Right atrium auricular region (tissue), 2 donors: ENCODE data around the gene KLHL22. TPM values are rescaled to one million over a fixed set of nuclear protein-coding genes. Genes with fewer than 3 reads are reported as not detected.

Experiments
- DNase-seq: peaks from one replicate; pipeline ENCODE4 v3.0.0-alpha.2; 2019; ENCODE audit warnings: low spot score
- H3K27ac ChIP-seq, 2 donors: fragments of 200-600 bp; sonication (generic); 1 replicate in 1 of 2; 2 replicates in 1 of 2; pipeline ENCODE4 v1.5.1; 2016 to 2019
- H3K27me3 ChIP-seq, 2 donors: fragments of 200-600 bp; sonication (generic); one replicate each; pipeline versions ENCODE4 v1.5.1 to v1.6.0; 2017 to 2019
- H3K36me3 ChIP-seq: fragments of 200-600 bp; sonication (generic); one replicate; pipeline ENCODE4 v1.5.1; 2016
- H3K4me1 ChIP-seq, 2 donors: fragments of 200-600 bp; sonication (generic); one replicate each; pipeline versions ENCODE4 v1.5.1 to v1.6.0; 2017 to 2019
- H3K4me3 ChIP-seq, 2 donors: fragments of 200-600 bp; sonication (generic); 1 replicate in 1 of 2; 2 replicates in 1 of 2; pipeline ENCODE4 v1.5.1; 2017 to 2019; ENCODE audit warnings: mild to moderate bottlenecking in 1 of 2, moderate library complexity in 1 of 2
- H3K9me3 ChIP-seq, 2 donors: fragments of 200-600 bp; sonication (generic); one replicate each; pipeline ENCODE4 v1.5.1; 2019
- CTCF ChIP-seq, 2 donors: fragments of 200-600 bp; sonication (generic); IDR thresholded peaks; one replicate each; pipeline ENCODE4 v1.5.1; 2019; ENCODE audit warnings: antibody characterized with exemption in 2 of 2
- total RNA-seq, 2 donors: library from RNA; depleted of rRNA; stranded (reverse); fragments of >200 nt; gene quantifications; one replicate each; pipeline ENCODE4 v1.1.0, GENCODE V29; 2016

The KLHL22 gene
- total RNA-seq, 2 donors from 2014 or later = 16.0 to 21.9 TPM

DNA sequence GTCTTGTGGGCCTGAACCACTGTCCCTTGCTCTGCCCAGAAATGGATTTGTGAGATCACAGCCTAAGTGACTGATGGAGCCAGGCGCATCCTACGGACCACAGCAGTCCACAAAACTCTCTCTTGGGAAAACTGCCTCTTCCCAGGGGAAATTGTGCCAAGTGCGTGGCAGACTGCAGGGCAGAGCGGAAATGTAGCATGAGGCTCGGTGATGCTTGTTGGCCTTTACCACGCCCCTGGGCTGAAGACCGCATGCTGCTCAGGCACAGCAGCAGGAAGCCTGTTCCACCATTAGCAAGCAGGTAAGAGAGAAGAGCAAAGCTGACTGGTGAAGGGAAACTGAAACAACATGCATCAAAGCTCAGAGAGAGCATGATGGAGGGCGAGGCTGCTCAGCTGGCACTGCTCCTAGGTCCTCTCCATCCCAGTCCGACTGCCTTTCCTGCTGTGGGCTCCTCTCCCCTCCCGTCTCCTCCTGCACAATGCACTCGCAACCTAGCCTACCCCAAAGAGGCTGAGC lies 31.4 kb downstream of the KLHL22 start:
- Histone ChIP-seq H3K36me3 (no peaks in the 10 kb centered on the region), H3K27ac (no peak overlapping the region), H3K9me3 (no peaks in the 10 kb centered on the region), H3K4me1 (peaks cover 0 to 15% of the 10 kb centered on the region in 2 donors), H3K4me3 (no peak overlapping the region), H3K27me3 (no peaks in the 10 kb centered on the region)
- no peak for TF ChIP-seq CTCF (IDR thresholded peaks at IDR 0.05)
- DNase-seq = no peak

- no peak for TF ChIP-seq CTCF (IDR thresholded peaks at IDR 0.05)
- no peak overlapping the region for H3K27ac ChIP-seq
- no peaks in the 10 kb centered on the region for H3K9me3 ChIP-seq
- H3K36me3 ChIP-seq = no peaks in the 10 kb centered on the region
- DNase-seq = no peak
- no peaks in the 10 kb centered on the region for H3K27me3 ChIP-seq
- H3K4me3 ChIP-seq = no peak overlapping the region
- H3K4me1 ChIP-seq = peaks cover 0 to 15% of the 10 kb centered on the region in 2 donors
Observed at GRCh38 chr22:20463324-20464095, 32.1 kb downstream of the KLHL22 start.

DNA sequence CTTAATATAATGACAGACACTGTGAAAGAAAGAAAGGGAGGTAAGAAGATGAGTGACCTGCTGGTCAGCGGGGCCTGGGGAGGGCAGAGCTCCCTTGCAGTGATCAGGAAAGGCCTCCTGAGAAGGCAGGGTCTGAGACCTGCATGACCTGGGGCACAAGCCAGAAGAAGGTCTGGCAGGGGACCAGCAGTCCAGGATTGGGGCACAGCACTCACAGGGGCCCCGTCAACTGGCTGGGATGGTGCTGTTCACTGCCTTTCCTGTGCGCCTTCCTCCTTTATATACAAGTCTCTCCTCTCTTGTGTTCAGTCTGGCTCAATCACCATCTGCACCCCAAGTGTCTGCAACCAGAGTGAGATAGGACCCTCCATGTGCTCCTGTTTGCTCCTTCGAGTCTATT lies 35.7 kb downstream of the KLHL22 start:
- peaks cover 0 to 15% of the 10 kb centered on the region in 2 donors for H3K4me1 ChIP-seq
- H3K27me3 ChIP-seq = no peaks in the 10 kb centered on the region
- DNase-seq = no peak
- no peaks in the 10 kb centered on the region for H3K36me3 ChIP-seq
- no peak overlapping the region for H3K4me3 ChIP-seq
- no peak for TF ChIP-seq CTCF (IDR thresholded peaks at IDR 0.05)
- no peaks in the 10 kb centered on the region for H3K9me3 ChIP-seq
- no peak overlapping the region for H3K27ac ChIP-seq

- TF ChIP-seq CTCF (IDR thresholded peaks at IDR 0.05) = no peak
- Histone ChIP-seq H3K4me1 (peaks cover 0 to 12% of the 10 kb centered on the region in 2 donors), H3K9me3 (no peaks in the 10 kb centered on the region), H3K36me3 (no peaks in the 10 kb centered on the region), H3K4me3 (no peak overlapping the region), H3K27me3 (no peaks in the 10 kb centered on the region), H3K27ac (no peak overlapping the region)
- DNase-seq = no peak
Observed at GRCh38 chr22:20459152-20459542, 36.4 kb downstream of the KLHL22 start.

GRCh38 chr22:20458530-20459151 lies 37.0 kb downstream of the KLHL22 start:
- Histone ChIP-seq H3K9me3 (no peaks in the 10 kb centered on the region), H3K27ac (no peak overlapping the region), H3K4me3 (no peak overlapping the region), H3K36me3 (no peaks in the 10 kb centered on the region), H3K4me1 (peaks cover 0 to 7% of the 10 kb centered on the region in 2 donors), H3K27me3 (no peaks in the 10 kb centered on the region)
- TF ChIP-seq CTCF (IDR thresholded peaks at IDR 0.05) = no peak
- DNase-seq = no peak
